IMR-90 (cell line): Measurements from ENCODE around the gene ETFB. TPM values are rescaled to one million over a fixed set of nuclear protein-coding genes. Genes with fewer than 3 reads are reported as not detected.

Experiments
- ATAC-seq: fragments of 200-7000 bp; cut with Tn5 transposase; 2 replicates; pipeline ENCODE4 v1.9.1; 2020; ENCODE audit warnings: low read depth, mild to moderate bottlenecking, moderate library complexity
- BruUV-seq: library from RNA; stranded (reverse); fragments of 400-500 nt; replicated peaks from 2 replicates; lab custom pipeline; 2021; lab: Mats Ljungman, UMichigan
- CTCF ChIA-PET: fragments of 300-600 bp; formaldehyde crosslinking; extraction: SDS; loops from one replicate; lab custom pipeline; 2021; ENCODE audit warnings: antibody characterized with exemption; lab: Yijun Ruan, JAX
- POLR2A ChIA-PET: fragments of 300-600 bp; sonication (Branson Sonifier 250); formaldehyde crosslinking; loops from one replicate; lab custom pipeline; 2022; ENCODE audit warnings: antibody characterized with exemption; ENCODE audit not compliant: unreplicated experiment; lab: Charles Lee
- DNase-seq: peaks from one replicate; pipeline ENCODE4 v3.0.0; 2013
- H2AFZ ChIP-seq: replicated peaks from 2 replicates; pipeline ENCODE3; 2013; ENCODE audit warnings: low read length, mild to moderate bottlenecking; ENCODE audit not compliant: poor library complexity
- H2AK5ac ChIP-seq: 2 replicates; pipeline ENCODE4 v1.6.1; 2013; ENCODE audit warnings: low read depth, low read length, inconsistent platforms
- H2AK9ac ChIP-seq: replicated peaks from 2 replicates; pipeline ENCODE3; 2013; ENCODE audit warnings: mild to moderate bottlenecking, low read depth, low read length, moderate library complexity; ENCODE audit not compliant: poor library complexity
- H2BK120ac ChIP-seq: 2 replicates; pipeline ENCODE4 v1.6.1; 2013; ENCODE audit warnings: low read depth, low read length, inconsistent platforms
- H2BK15ac ChIP-seq: 3 replicates; pipeline ENCODE4 v1.6.1; 2013; ENCODE audit warnings: low read depth, low read length, inconsistent platforms
- H2BK20ac ChIP-seq: 2 replicates; pipeline ENCODE4 v1.6.1; 2013; ENCODE audit warnings: low read depth, mild to moderate bottlenecking, inconsistent platforms, low read length, moderate library complexity
- H2BK5ac ChIP-seq: 2 replicates; pipeline ENCODE4 v1.6.1; 2013; ENCODE audit warnings: mild to moderate bottlenecking, low read depth, low read length, inconsistent platforms; ENCODE audit not compliant: poor library complexity, severe bottlenecking
- H3K14ac ChIP-seq: replicated peaks from 2 replicates; pipeline ENCODE4 v1.6.1; 2013; ENCODE audit warnings: low read depth, low read length, inconsistent platforms
- H3K18ac ChIP-seq: 2 replicates; pipeline ENCODE4 v1.6.1; 2013; ENCODE audit warnings: low read depth, low read length, control low read depth
- H3K23ac ChIP-seq: 2 replicates; pipeline ENCODE4 v1.6.1; 2013; ENCODE audit warnings: low read depth, low read length, inconsistent platforms
- H3K27ac ChIP-seq: 2 replicates; pipeline ENCODE4 v1.5.1; 2013; ENCODE audit warnings: mild to moderate bottlenecking, control low read depth, low read length; ENCODE audit not compliant: insufficient read depth
- H3K27me3 ChIP-seq: 2 replicates; pipeline ENCODE4 v1.6.1; 2013; ENCODE audit warnings: low read length; ENCODE audit not compliant: control insufficient read depth, insufficient read depth
- H3K36me3 ChIP-seq: 2 replicates; pipeline ENCODE4 v1.6.1; 2013; ENCODE audit warnings: low read length, mixed read lengths; ENCODE audit not compliant: control insufficient read depth, insufficient read depth
- H3K4ac ChIP-seq: 2 replicates; pipeline ENCODE4 v1.6.1; 2013; ENCODE audit warnings: low read depth, low read length, inconsistent platforms
- H3K4me1 ChIP-seq: 2 replicates; pipeline ENCODE4 v1.6.1; 2013; ENCODE audit warnings: low read length, mixed read lengths; ENCODE audit not compliant: control insufficient read depth, insufficient read depth
- H3K4me2 ChIP-seq: 2 replicates; pipeline ENCODE4 v1.6.1; 2013; ENCODE audit warnings: low read depth, mild to moderate bottlenecking, control low read depth, low read length, moderate library complexity
- H3K4me3 ChIP-seq: 2 replicates; pipeline ENCODE4 v1.5.1; 2013; ENCODE audit warnings: low read depth, mild to moderate bottlenecking, control low read depth, low read length, moderate library complexity; ENCODE audit not compliant: insufficient read depth
- H3K56ac ChIP-seq: 2 replicates; pipeline ENCODE4 v1.6.1; 2013; ENCODE audit warnings: low read length, inconsistent platforms; ENCODE audit not compliant: insufficient read depth; ENCODE audit errors: extremely low read depth
- H3K79me1 ChIP-seq, 2 experiments: 2 replicates each; pipeline ENCODE4 v1.6.1; 2013; ENCODE audit warnings: low read length in 2 of 2, inconsistent platforms in 1 of 2, low read depth in 1 of 2
- H3K9ac ChIP-seq: 2 replicates; pipeline ENCODE4 v1.6.1; 2013; ENCODE audit warnings: low read depth, low read length, control low read depth
- H3K9me1 ChIP-seq: 2 replicates; pipeline ENCODE4 v1.6.1; 2013; ENCODE audit warnings: low read length, inconsistent platforms; ENCODE audit not compliant: insufficient read depth
- H3K9me3 ChIP-seq: 2 replicates; pipeline ENCODE4 v1.6.1; 2013; ENCODE audit warnings: low read length; ENCODE audit not compliant: control insufficient read depth, insufficient read depth
- H4K20me1 ChIP-seq: 2 replicates; pipeline ENCODE4 v1.6.1; 2013; ENCODE audit warnings: low read length, inconsistent platforms; ENCODE audit not compliant: insufficient read depth
- H4K5ac ChIP-seq: 2 replicates; pipeline ENCODE4 v1.6.1; 2013; ENCODE audit warnings: mild to moderate bottlenecking, low read depth, low read length, control low read depth
- H4K8ac ChIP-seq, 2 experiments: 2 replicates each; pipeline ENCODE4 v1.6.1; 2013; ENCODE audit warnings: low read depth in 2 of 2, low read length in 2 of 2, control low read depth in 1 of 2, inconsistent platforms in 1 of 2
- H4K91ac ChIP-seq: 2 replicates; pipeline ENCODE4 v1.6.1; 2013; ENCODE audit warnings: low read depth, low read length, inconsistent platforms; ENCODE audit not compliant: insufficient read depth
- BHLHE40 ChIP-seq: fragments of 150-350 bp; IDR thresholded peaks from 2 replicates; pipeline ENCODE4 v1.6.1; 2016; ENCODE audit warnings: mild to moderate bottlenecking, low read depth, low read length
- CEBPB ChIP-seq: IDR thresholded peaks from 2 replicates; pipeline ENCODE4 v1.6.1; 2012; ENCODE audit warnings: low read depth, low read length, improper control_type of control experiment
- FOS ChIP-seq: fragments of 150-350 bp; IDR thresholded peaks from 2 replicates; pipeline ENCODE4 v1.6.1; 2016; ENCODE audit warnings: low read depth, low read length
- MAZ ChIP-seq: IDR thresholded peaks from 2 replicates; pipeline ENCODE4 v1.6.1; 2012; ENCODE audit warnings: low read depth, mild to moderate bottlenecking, low read length, improper control_type of control experiment, moderate library complexity, borderline replicate concordance
- MXI1 ChIP-seq: IDR thresholded peaks from 2 replicates; pipeline ENCODE4 v1.6.1; 2012; ENCODE audit warnings: low read depth, mild to moderate bottlenecking, low read length, moderate library complexity, borderline replicate concordance
- POLR2A ChIP-seq: IDR thresholded peaks from 2 replicates; pipeline ENCODE4 v1.6.1; 2012; ENCODE audit warnings: mild to moderate bottlenecking, low read depth, low read length
- RAD21 ChIP-seq: IDR thresholded peaks from 2 replicates; pipeline ENCODE4 v1.6.1; 2012; ENCODE audit warnings: low read length, improper control_type of control experiment
- RCOR1 ChIP-seq: IDR thresholded peaks from 2 replicates; pipeline ENCODE4 v1.6.1; 2012; ENCODE audit warnings: mild to moderate bottlenecking, low read length, improper control_type of control experiment; ENCODE audit not compliant: insufficient replicate concordance
- SMC3 ChIP-seq: fragments of 150-350 bp; IDR thresholded peaks from 2 replicates; pipeline ENCODE4 v1.6.1; 2016; ENCODE audit warnings: low read depth, mild to moderate bottlenecking, antibody characterized with exemption, low read length, moderate library complexity
- WGBS, 2 experiments: methylation state at CpG; one replicate each; pipeline versions ENCODE4 v1.1.5 to v1.1.7; 2013; ENCODE audit warnings: missing lambda C conversion rate in 2 of 2; ENCODE audit not compliant: insufficient read length in 1 of 2; ENCODE audit errors: extremely low coverage in 2 of 2; 5-methylcytosine and 5-hydroxymethylcytosine counted together
- dilution Hi-C: fragments of 300-500 bp; cut with HindIII; formaldehyde crosslinking; loops from one replicate; pipeline ENCODE4 v1.14.3; 2018; ENCODE audit warnings: low sequenced_read_pairs; ENCODE audit not compliant: unreplicated experiment
- in situ Hi-C: fragments of 300-500 bp; cut with MboI; formaldehyde crosslinking; loops from 3 replicates; pipeline ENCODE4 v1.14.3; 2019; ENCODE audit warnings: low sequenced_read_pairs, inconsistent platforms, mixed read lengths
- intact Hi-C: fragments of 100-400 bp; cut with micrococcal nuclease; formaldehyde crosslinking; loops from 2 replicates; pipeline ENCODE4 v1.10.0; 2022
- polyA plus RNA-seq, 3 experiments: library from polyadenylated mRNA; depleted of rRNA; stranded (reverse); fragments of >200 nt; gene quantifications; 2 replicates each; pipeline ENCODE4 v1.2.3, GENCODE V29; 2012; ENCODE audit warnings: low replicate concordance in 1 of 3
- total RNA-seq: library from RNA; depleted of rRNA; stranded (reverse); fragments of >200 nt; gene quantifications from 2 replicates; pipeline ENCODE4 v1.2.3, GENCODE V29; 2012
- TF ChIP-seq, protein P1 (sequence below): fragments of 150-350 bp; IDR thresholded peaks from 2 replicates; pipeline ENCODE4 v1.6.1; 2016; ENCODE audit warnings: low read depth, mild to moderate bottlenecking, low read length, moderate library complexity, borderline replicate concordance
- TF ChIP-seq, protein P2 (sequence below): fragments of 150-350 bp; IDR thresholded peaks from 2 replicates; pipeline ENCODE4 v1.6.1; 2017; ENCODE audit warnings: mild to moderate bottlenecking, antibody characterized with exemption, low read length, low read depth
- TF ChIP-seq, protein P3 (sequence below): conservative IDR thresholded peaks from 2 replicates; pipeline ENCODE4 v1.5.1; 2012; ENCODE audit warnings: mild to moderate bottlenecking, low read depth, low read length, improper control_type of control experiment

The ETFB gene
- total and polyA plus RNA-seq, 2 of the 4 experiments (the other 2 are of a cell fraction) = 141 to 166 TPM

DNA sequence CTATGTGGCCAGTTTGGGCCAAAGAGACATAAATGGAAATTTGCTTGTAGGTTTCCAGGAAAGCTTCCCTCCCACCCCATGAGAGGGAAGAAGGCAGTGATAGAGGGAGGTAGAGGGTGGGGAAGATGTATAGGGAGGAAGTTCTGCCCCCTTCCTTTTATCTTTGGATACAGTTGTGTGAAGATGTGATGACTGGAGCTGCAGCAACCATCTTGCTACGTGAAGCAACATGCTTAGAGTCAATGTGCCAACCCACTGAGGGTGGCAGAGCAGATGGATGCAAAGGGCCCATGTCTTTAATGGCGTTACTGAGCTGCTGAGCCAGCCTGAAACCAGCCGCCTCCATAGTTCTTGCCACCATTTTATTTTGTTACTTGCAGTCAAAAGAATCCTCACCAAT lies 35.0 kb downstream of the ETFB start:
- H3K23ac ChIP-seq = no peak overlapping the region
- no peaks in the 10 kb centered on the region for H3K79me1 ChIP-seq
- BruUV-seq = no TSS peak
- CTCF ChIA-PET = no interaction called here
- H3K9ac ChIP-seq = no peak overlapping the region
- no peak overlapping the region for H3K4me2 ChIP-seq
- no peak overlapping the region for H4K5ac ChIP-seq
- dilution Hi-C loops = no loop called here
- ATAC-seq (no peak), DNase-seq (no peak)
- POLR2A ChIA-PET = no interaction called here
- no peak overlapping the region for H4K91ac ChIP-seq
- no peak overlapping the region for H2BK15ac ChIP-seq
- H3K18ac ChIP-seq = no peak overlapping the region
- H3K27me3 ChIP-seq = peaks cover 4% of the 10 kb centered on the region; the same call in 1 of the 2 replicates
- TF ChIP-seq SMC3 (no peak), POLR2A (no peak), MAZ (no peak), CEBPB (no peak), RAD21 (no peak), RCOR1 (no peak), BHLHE40 (no peak), FOS (no peak), MXI1 (no peak)
- TF ChIP-seq, protein P1, sequence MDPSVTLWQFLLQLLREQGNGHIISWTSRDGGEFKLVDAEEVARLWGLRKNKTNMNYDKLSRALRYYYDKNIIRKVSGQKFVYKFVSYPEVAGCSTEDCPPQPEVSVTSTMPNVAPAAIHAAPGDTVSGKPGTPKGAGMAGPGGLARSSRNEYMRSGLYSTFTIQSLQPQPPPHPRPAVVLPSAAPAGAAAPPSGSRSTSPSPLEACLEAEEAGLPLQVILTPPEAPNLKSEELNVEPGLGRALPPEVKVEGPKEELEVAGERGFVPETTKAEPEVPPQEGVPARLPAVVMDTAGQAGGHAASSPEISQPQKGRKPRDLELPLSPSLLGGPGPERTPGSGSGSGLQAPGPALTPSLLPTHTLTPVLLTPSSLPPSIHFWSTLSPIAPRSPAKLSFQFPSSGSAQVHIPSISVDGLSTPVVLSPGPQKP = no peak
- TF ChIP-seq, protein P2, sequence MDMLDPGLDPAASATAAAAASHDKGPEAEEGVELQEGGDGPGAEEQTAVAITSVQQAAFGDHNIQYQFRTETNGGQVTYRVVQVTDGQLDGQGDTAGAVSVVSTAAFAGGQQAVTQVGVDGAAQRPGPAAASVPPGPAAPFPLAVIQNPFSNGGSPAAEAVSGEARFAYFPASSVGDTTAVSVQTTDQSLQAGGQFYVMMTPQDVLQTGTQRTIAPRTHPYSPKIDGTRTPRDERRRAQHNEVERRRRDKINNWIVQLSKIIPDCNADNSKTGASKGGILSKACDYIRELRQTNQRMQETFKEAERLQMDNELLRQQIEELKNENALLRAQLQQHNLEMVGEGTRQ = no peak
- TF ChIP-seq, protein P3, sequence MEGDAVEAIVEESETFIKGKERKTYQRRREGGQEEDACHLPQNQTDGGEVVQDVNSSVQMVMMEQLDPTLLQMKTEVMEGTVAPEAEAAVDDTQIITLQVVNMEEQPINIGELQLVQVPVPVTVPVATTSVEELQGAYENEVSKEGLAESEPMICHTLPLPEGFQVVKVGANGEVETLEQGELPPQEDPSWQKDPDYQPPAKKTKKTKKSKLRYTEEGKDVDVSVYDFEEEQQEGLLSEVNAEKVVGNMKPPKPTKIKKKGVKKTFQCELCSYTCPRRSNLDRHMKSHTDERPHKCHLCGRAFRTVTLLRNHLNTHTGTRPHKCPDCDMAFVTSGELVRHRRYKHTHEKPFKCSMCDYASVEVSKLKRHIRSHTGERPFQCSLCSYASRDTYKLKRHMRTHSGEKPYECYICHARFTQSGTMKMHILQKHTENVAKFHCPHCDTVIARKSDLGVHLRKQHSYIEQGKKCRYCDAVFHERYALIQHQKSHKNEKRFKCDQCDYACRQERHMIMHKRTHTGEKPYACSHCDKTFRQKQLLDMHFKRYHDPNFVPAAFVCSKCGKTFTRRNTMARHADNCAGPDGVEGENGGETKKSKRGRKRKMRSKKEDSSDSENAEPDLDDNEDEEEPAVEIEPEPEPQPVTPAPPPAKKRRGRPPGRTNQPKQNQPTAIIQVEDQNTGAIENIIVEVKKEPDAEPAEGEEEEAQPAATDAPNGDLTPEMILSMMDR = no peak
- H2AK5ac ChIP-seq = no peak overlapping the region
- 88% methylated on average over 1 of the region's 3 CpGs; no CpG with 5 or more reads in 1 of the 2 experiments for WGBS, 2 experiments
- no peak overlapping the region for H4K8ac ChIP-seq
- H4K20me1 ChIP-seq = no peaks in the 10 kb centered on the region
- H3K9me1 ChIP-seq = no peaks in the 10 kb centered on the region
- no peak overlapping the region for H3K27ac ChIP-seq
- no peak overlapping the region for H2AK9ac ChIP-seq
- H2BK5ac ChIP-seq = no peak overlapping the region
- no peaks in the 10 kb centered on the region for H3K9me3 ChIP-seq
- H3K4me3 ChIP-seq = no peak overlapping the region
- H2AFZ ChIP-seq = no peak overlapping the region
- H2BK120ac ChIP-seq = no peak overlapping the region
- intact Hi-C loops = no loop called here
- H3K4me1 ChIP-seq = no peaks in the 10 kb centered on the region
- H3K36me3 ChIP-seq = no peaks in the 10 kb centered on the region
- H3K14ac ChIP-seq = no peak overlapping the region
- no peak overlapping the region for H3K56ac ChIP-seq
- H2BK20ac ChIP-seq = no peak overlapping the region
- in situ Hi-C loops = no loop called here
- no peak overlapping the region for H3K4ac ChIP-seq
